Liver (tissue), 9 donors: ENCODE data around the gene TSTD1. TPM values are rescaled to one million over a fixed set of nuclear protein-coding genes. Genes with fewer than 3 reads are reported as not detected.

ENCODE experiments used
- DNase-seq: peaks from one replicate; pipeline ENCODE4 v3.0.0-alpha.2; 2017; ENCODE audit warnings: low spot score
- H3K27ac ChIP-seq, 2 donors: one replicate each; pipeline ENCODE4 v1.7.0; 2013; ENCODE audit warnings: inconsistent platforms in 2 of 2, low read length in 2 of 2, control low read depth in 1 of 2, low read depth in 1 of 2, mild to moderate bottlenecking in 1 of 2
- H3K27me3 ChIP-seq, 4 donors: one replicate each; pipeline versions ENCODE4 v1.6.1 to v1.7.0; 2013; ENCODE audit warnings: low read length in 3 of 4, inconsistent platforms in 1 of 4, mild to moderate bottlenecking in 1 of 4, moderate library complexity in 1 of 4; ENCODE audit not compliant: control insufficient read depth in 4 of 4, insufficient read depth in 4 of 4
- H3K36me3 ChIP-seq, 4 donors: one replicate each; pipeline versions ENCODE4 v1.6.1 to v1.7.0; 2013; ENCODE audit warnings: low read length in 3 of 4, mild to moderate bottlenecking in 3 of 4, low read depth in 1 of 4, moderate library complexity in 1 of 4; ENCODE audit not compliant: control insufficient read depth in 4 of 4, insufficient read depth in 3 of 4
- H3K4me1 ChIP-seq, 4 donors: one replicate each; pipeline versions ENCODE4 v1.6.1 to v1.7.0; 2013; ENCODE audit warnings: low read length in 3 of 4, mild to moderate bottlenecking in 3 of 4, moderate library complexity in 1 of 4; ENCODE audit not compliant: control insufficient read depth in 4 of 4, insufficient read depth in 4 of 4
- H3K4me3 ChIP-seq, 3 donors: one replicate each; pipeline versions ENCODE4 v1.6.1 to v1.7.0; 2013; ENCODE audit warnings: low read length in 3 of 3, control low read depth in 1 of 3, low read depth in 1 of 3, mild to moderate bottlenecking in 1 of 3
- H3K9ac ChIP-seq, 2 donors: one replicate each; pipeline ENCODE4 v1.7.0; 2013; ENCODE audit warnings: low read length in 2 of 2, mild to moderate bottlenecking in 2 of 2, moderate library complexity in 2 of 2, control low read depth in 1 of 2, low read depth in 1 of 2
- H3K9me3 ChIP-seq, 4 donors: one replicate each; pipeline versions ENCODE4 v1.6.1 to v1.7.0; 2013; ENCODE audit warnings: low read length in 3 of 4; ENCODE audit not compliant: control insufficient read depth in 4 of 4
- ATF3 ChIP-seq: IDR thresholded peaks from 2 replicates; pipeline ENCODE4 v1.6.1; 2016; ENCODE audit warnings: antibody characterized with exemption
- CTCF ChIP-seq: fragments of 150-350 bp; IDR thresholded peaks from 2 replicates; pipeline ENCODE4 v1.5.1; 2017; ENCODE audit warnings: improper control_type of control experiment, low read depth, low read length; ENCODE audit not compliant: missing input control
- EGR1 ChIP-seq, 2 donors: IDR thresholded peaks; 2 replicates each; pipeline ENCODE4 v1.6.1; 2016 to 2018; ENCODE audit warnings: antibody characterized with exemption in 2 of 2, low read depth in 2 of 2
- FOXA2 ChIP-seq: IDR thresholded peaks from 2 replicates; pipeline ENCODE4 v1.6.1; 2016; ENCODE audit warnings: antibody characterized with exemption
- GABPA ChIP-seq, 2 donors: IDR thresholded peaks in 1 of 2; conservative IDR thresholded peaks in 1 of 2; 2 replicates each; pipeline ENCODE4 v1.6.1; 2016; ENCODE audit warnings: antibody characterized with exemption in 2 of 2, mild to moderate bottlenecking in 1 of 2, moderate library complexity in 1 of 2
- HNF4A ChIP-seq, 2 donors: conservative IDR thresholded peaks; 2 replicates each; pipeline ENCODE4 v1.6.1; 2016; ENCODE audit warnings: antibody characterized with exemption in 2 of 2, mild to moderate bottlenecking in 2 of 2
- HNF4G ChIP-seq: IDR thresholded peaks from 2 replicates; pipeline ENCODE4 v1.6.1; 2016; ENCODE audit warnings: antibody characterized with exemption
- JUND ChIP-seq, 2 donors: IDR thresholded peaks; 2 replicates each; pipeline ENCODE4 v1.6.1; 2016; ENCODE audit warnings: antibody characterized with exemption in 2 of 2
- NR2F2 ChIP-seq: IDR thresholded peaks from 2 replicates; pipeline ENCODE4 v1.6.1; 2016; ENCODE audit warnings: antibody characterized with exemption
- RAD21 ChIP-seq, 2 donors: IDR thresholded peaks; 2 replicates each; pipeline ENCODE4 v1.6.1; 2016; ENCODE audit warnings: antibody characterized with exemption in 2 of 2, mild to moderate bottlenecking in 2 of 2
- REST ChIP-seq: IDR thresholded peaks from 2 replicates; pipeline ENCODE4 v1.6.1; 2016; ENCODE audit warnings: antibody characterized with exemption, mild to moderate bottlenecking
- RXRA ChIP-seq, 2 donors: IDR thresholded peaks; 2 replicates each; pipeline ENCODE4 v1.6.1; 2017 to 2018; ENCODE audit warnings: antibody characterized with exemption in 2 of 2, mild to moderate bottlenecking in 1 of 2
- SP1 ChIP-seq: IDR thresholded peaks from 2 replicates; pipeline ENCODE4 v1.6.1; 2018; ENCODE audit warnings: antibody characterized with exemption, mild to moderate bottlenecking
- TAF1 ChIP-seq: conservative IDR thresholded peaks from 2 replicates; pipeline ENCODE4 v1.6.1; 2016; ENCODE audit warnings: antibody characterized with exemption, mild to moderate bottlenecking
- YY1 ChIP-seq: IDR thresholded peaks from 2 replicates; pipeline ENCODE4 v1.6.1; 2016; ENCODE audit warnings: antibody characterized with exemption, mild to moderate bottlenecking
- ZBTB33 ChIP-seq: IDR thresholded peaks from 2 replicates; pipeline ENCODE4 v1.6.1; 2016; ENCODE audit warnings: antibody characterized with exemption
- WGBS: extraction: QIAGEN DNeasy Blood & Tissue Kit; methylation state at CpG from one replicate; pipeline ENCODE4 v1.1.7; 2013; 5-methylcytosine and 5-hydroxymethylcytosine counted together
- polyA plus RNA-seq, 2 donors: library from polyadenylated mRNA; stranded (reverse) in 1 of 2; unstranded in 1 of 2; fragments of 200-250 nt in 1 of 2; fragments of >200 nt in 1 of 2; fragmentation: Nextera tagmentation in 1 of 2; extraction: Ambion mirVana in 1 of 2; gene quantifications; one replicate each; pipeline versions ENCODE4 v1.2.1 to v1.2.3, GENCODE V29; 2013 to 2015
- total RNA-seq, 2 donors: library from RNA; depleted of rRNA; stranded (reverse); fragments of >200 nt; gene quantifications; one replicate each; pipeline ENCODE4 v1.2.3, GENCODE V29; 2014
- donor health status: healthy.
- donor health status: healthy.
- donor health status: healthy.
- donor health status: healthy.
- donor health status: healthy.

The TSTD1 gene
- total and polyA plus RNA-seq, 4 donors = 10.9 to 67.5 (median 34.8) TPM

GRCh38 chr1:161006563-161006962 is 32.2 kb downstream of the TSTD1 start:
- Histone ChIP-seq H3K9ac (no peak overlapping the region), H3K4me3 (no peak overlapping the region), H3K27ac (no peak overlapping the region), H3K9me3 (no peaks in the 10 kb centered on the region), H3K4me1 (peaks cover 3 to 6% (median 5%) of the 10 kb centered on the region in 4 donors), H3K36me3 (peaks cover 0 to 4% (median 1%) of the 10 kb centered on the region in 4 donors), H3K27me3 (no peaks in the 10 kb centered on the region)
- 95% methylated on average over 8 of the region's 8 CpGs for WGBS
- no peak for DNase-seq
- TF ChIP-seq RAD21 (IDR thresholded peaks at IDR 0.05) (no peak), ATF3 (no peak), TAF1 (no peak), REST (no peak)

GRCh38 chr1:161001525-161001924 is 37.2 kb downstream of the TSTD1 start:
- Histone ChIP-seq H3K4me3 (no peak overlapping the region), H3K4me1 (peaks cover 0 to 5% (median 1%) of the 10 kb centered on the region in 4 donors), H3K9me3 (no peaks in the 10 kb centered on the region), H3K27ac (no peak overlapping the region), H3K9ac (no peak overlapping the region), H3K27me3 (no peaks in the 10 kb centered on the region), H3K36me3 (peaks cover 2 to 35% (median 26%) of the 10 kb centered on the region in 4 donors)
- WGBS = 86% methylated on average over 5 of the region's 5 CpGs
- TF ChIP-seq ZBTB33 (no peak), CTCF (no peak), TAF1 (no peak), EGR1 (IDR thresholded peaks at IDR 0.05; ENCODE audit: low read depth in 2 of 2) (no peak), RAD21 (IDR thresholded peaks at IDR 0.05) (no peak), SP1 (no peak), JUND (IDR thresholded peaks at IDR 0.05) (no peak), NR2F2 (no peak), FOXA2 (no peak), HNF4A (conservative IDR thresholded peaks at IDR 0.05) (no peak), YY1 (no peak), RXRA (IDR thresholded peaks at IDR 0.05) (no peak), GABPA (IDR thresholded peaks at IDR 0.05 in 1 of 2, conservative IDR thresholded peaks at IDR 0.05 in 1 of 2) (no peak), HNF4G (no peak), ATF3 (no peak)
- DNase-seq = no peak
